ENCODE results near the gene IL17B. TPM values are rescaled to one million over a fixed set of nuclear protein-coding genes. Genes with fewer than 3 reads are reported as not detected.
A peak's percentile ranks its signal among the peaks of the same experiment; 100 is the strongest.

IL17B gene
- total RNA-seq, 1 experiment from 2014 or later: not detected

GRCh38 chr5:149360272-149360671, 18.8 kb downstream of the IL17B start:
- DNase-seq (ENCODE audit: low spot score): no peak

DNA sequence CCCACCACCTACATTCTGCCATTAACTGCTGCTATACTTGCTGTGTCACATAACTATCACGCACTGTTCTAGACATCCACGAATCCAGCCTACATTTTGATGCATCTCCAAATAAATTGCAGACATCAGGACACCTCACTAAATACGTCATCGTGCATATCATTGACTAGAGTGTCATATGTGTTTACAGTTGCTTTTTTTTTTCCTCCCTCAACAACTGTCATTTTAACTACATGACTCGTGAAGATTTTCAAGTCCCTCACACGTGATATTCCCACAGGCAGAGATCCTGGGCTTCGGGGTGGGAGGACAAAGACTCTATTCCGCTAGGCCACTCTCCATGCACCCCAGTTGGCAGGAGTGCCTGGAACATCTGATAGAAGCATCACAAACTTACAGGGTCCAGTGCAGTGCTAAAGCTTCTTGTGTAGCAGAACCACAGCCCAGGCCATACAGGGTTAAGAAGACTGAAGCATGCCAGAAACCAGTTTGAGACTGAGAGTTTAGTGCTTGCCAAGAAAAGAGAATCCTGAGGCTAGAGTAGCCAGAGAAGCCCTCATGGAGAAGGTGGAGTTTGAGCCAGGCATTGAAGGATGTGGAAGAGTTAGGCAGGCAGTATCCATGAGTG, 20.1 kb downstream of the IL17B start:
- no peak for DNase-seq (ENCODE audit: low spot score)

DNA sequence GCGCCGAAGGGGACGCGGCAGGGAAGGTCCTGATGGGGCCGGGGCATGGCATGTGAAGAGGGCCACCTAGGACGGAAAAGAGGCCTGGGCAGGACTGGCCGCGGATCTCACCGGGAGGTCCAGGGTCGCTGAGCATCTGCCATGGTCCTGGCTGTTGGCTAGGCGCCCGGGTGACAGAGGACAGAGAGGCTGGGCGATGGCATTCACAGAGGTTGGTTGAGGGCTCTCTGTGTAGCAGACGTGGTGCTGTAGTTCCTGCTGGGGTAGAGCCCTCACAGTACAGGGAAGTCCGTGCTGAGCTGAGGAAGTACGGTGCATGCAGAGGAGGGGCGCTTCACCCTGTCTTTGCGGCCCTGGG, 20.8 kb downstream of the IL17B start:
- no peak for DNase-seq (ENCODE audit: low spot score)

DNA sequence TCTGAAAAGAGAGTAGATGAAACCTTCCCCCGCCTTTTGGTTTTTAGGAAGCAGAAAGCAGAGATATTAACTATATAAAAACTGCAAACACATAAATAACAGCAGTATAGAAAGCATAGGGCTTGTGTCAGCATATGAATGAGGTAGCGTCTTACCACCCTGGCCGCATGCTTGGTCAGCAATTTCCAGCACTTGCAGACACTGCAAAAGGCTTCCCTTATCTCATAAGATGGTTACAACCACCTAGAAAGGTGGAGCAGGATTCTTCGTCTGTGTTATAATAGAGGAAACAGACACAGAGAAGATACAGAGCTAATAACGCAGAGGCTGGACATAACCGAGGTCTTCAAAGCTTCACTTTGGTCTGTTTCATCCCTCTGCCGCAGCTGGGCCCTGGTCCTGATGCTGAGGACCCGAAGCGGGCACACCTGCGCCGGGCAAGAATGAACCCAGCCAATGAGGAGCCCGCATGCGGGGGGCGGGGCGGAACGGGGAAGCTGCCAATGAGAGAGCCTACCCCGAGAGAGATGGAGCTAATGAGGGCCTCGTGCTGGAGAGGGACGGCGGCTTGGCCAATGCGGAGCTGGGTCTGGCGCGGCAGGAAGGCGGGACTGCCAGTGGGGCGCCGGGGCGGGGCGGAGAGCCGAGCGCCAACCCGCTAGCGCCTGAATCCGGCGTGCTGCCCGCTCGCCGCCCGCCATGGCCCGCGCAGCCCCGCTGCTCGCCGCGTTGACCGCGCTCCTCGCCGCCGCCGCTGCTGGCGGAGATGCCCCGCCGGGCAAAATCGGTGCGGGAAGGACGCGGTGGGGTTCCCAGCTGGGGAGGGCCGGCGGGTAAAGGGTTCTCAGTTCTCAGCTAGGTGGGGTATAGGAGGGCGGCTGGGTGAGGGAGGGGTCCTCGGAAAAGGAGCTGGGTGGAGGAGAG, 21.5 kb downstream of the IL17B start, which contains the start of gene PCYOX1L:
PCYOX1L (plus strand) TSS at position 677 of the 924 bp plus-strand sequence; CDS start at position 700, 23 bp downstream.
- DNase-seq (ENCODE audit: low spot score): peak; percentile 94

DNA sequence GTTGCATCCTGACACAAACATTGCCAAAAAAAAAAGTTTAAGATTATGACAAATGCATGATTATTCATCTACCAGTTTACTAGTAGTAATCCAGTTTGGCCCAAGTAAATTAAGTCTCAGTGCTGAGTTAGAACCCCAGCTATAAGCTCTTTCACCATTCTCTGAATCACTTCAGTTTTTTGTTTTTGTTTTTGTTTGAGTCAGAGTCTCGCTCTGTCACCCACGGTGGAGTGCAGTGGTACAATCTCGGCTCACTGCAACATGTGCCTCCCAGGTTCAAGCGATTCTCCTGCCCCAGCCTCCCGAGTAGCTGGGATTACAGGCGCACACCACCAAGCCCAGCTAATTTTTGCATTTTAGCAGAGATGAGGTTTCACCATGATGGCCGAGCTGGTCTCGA, 22.7 kb downstream of the IL17B start:
- no peak for DNase-seq (ENCODE audit: low spot score)

DNA sequence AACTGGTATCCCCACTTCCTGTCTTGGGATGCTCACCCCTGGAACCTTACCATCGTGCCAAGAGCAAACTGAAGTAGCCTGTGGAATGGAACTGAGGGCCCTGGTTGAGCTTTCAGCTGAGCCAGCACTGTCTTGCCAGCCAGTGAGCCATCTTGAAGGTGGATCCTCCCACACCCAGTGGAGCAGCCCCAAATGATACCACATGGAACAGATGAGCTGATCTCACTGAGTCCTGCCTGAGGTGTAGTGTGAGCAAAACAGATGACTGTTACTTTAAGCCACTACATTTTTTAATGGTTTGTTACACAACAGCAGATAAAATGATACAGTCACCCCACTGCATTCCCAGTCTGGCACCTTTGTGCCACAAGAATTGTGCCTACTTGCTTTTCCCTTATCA, 23.4 kb downstream of the IL17B start:
- no peak for DNase-seq (ENCODE audit: low spot score)

DNA sequence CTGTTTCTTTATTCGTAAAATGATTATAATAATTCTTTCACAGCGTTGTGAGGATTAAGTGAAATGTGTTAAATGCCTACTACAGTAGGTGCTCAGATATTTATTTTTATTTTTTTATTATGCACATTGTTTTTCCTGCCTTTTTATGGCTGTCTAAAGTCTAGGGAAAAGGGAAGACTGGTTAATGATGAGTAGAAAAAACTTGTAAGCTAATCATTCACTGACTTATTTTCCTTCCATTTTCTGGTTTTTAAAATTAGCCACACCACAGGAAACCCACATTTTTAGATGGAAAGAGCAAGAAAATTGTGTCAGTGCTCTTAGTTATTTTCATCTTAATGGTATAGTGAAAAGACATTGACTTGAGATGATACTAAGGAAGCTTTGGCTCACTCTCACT, 25.2 kb downstream of the IL17B start:
- DNase-seq (ENCODE audit: low spot score): no peak

DNA sequence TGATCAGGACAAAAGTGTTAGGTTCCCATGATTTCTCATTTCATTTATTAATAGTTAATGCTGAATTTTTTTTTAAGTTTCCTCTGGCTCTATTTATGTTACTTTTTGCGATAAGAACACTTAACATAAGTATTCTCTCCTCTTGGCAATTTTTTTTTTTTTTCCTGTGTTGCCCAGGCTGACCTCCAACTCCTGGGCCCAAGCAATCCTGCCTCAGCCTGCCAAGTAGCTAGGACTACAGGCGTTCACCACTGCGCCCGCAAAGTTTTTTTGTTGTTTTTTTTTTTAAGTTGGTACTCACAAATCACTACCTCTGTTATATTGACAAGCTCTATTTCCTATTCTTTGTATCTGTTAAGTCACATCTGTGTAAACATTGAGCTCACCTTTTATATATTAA, 26.9 kb downstream of the IL17B start:
- DNase-seq (ENCODE audit: low spot score): no peak

DNA sequence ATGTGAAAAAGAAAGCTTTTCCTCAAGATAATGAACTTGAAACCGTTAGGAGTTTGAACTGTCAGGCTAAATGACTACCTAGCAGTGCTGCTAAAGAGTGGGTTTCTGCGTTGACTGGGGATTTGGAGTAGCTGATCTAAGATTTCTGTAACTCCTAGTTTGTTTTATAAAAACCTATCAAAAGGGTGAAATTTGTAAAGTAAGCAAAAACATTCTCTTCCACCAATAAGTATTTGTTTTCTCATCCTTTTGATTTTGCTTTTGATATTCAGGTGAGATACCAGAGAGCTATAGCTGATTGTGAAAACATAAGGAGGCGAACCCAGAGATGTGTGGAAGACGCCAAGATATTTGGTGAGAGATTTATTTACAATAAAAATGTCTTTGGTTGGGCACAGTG, 29.7 kb downstream of the IL17B start:
- no peak for DNase-seq (ENCODE audit: low spot score)

DNA sequence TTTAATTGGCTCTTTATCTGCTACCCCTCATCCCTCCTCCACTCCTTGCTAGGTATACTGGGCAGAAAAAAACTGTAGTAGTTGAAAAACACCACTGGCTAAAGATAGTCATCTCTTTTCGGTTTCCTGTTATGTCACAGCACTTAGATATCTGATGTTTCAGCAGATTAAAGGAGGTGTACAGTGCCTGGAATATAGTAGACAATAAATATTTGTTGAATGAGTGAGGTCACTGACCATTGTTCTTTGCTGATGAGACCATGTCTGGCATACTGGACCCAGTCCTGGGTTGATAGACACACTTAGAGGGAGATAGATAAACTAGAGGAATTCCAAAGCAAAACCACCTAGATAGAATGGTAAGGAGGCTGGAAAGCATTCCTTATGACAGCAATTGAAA, 30.6 kb downstream of the IL17B start:
- no peak for DNase-seq (ENCODE audit: low spot score)

- peak; percentile 35 for DNase-seq (ENCODE audit: low spot score)
Observed at GRCh38 chr5:149345892-149346222, 33.2 kb downstream of the IL17B start.

GRCh38 chr5:149345147-149345891, 33.8 kb downstream of the IL17B start, which contains the start of gene GRPEL2:
GRPEL2 (plus strand) TSS chr5:149345499; CDS start chr5:149345540, 41 bp downstream.
- DNase-seq (ENCODE audit: low spot score): peak; percentile 97

- DNase-seq (ENCODE audit: low spot score): no peak
Observed at GRCh38 chr5:149344151-149344550, 34.9 kb downstream of the IL17B start.

DNA sequence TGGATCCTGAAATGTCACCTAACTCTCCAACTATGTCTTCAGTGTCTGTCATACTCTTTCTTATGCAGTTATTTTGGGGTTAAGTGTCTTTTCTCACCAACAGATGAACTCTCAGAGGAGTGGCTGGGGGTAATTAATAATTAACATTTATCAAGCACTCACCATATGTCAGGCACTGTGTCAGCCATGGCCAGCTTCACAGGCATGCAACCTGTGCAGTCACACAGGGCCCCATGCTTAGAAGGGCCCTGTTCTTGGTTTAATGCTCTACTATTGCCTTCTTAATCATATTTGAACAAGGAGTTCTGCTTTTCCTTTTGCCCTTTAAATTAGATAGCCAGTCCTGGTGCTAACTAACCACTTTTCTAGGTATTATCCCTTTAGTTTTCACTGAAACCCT, 37.2 kb downstream of the IL17B start:
- DNase-seq (ENCODE audit: low spot score): no peak

GRCh38 chr5:149340920-149341319, 38.2 kb downstream of the IL17B start:
- no peak for DNase-seq (ENCODE audit: low spot score)

DNA sequence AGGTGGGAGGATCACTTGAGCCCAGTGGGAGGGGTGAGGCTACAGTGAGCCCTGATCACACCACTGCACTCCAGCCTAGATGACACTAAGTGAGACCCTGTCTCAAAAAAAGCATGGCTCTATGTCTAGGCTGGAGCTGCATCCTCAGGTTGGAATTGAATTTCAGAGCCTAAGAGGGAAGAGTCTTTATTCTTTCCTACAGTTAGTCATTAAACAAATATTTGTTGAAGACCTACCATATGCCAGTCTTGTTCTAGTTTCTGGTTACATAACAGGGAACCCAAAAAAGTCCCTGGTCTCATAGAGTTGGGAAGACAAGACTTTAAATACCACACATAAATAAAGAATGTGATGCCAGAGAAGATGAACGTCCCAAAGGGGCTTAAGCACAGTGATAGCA, 40.7 kb downstream of the IL17B start:
- no peak for DNase-seq (ENCODE audit: low spot score)

DNA sequence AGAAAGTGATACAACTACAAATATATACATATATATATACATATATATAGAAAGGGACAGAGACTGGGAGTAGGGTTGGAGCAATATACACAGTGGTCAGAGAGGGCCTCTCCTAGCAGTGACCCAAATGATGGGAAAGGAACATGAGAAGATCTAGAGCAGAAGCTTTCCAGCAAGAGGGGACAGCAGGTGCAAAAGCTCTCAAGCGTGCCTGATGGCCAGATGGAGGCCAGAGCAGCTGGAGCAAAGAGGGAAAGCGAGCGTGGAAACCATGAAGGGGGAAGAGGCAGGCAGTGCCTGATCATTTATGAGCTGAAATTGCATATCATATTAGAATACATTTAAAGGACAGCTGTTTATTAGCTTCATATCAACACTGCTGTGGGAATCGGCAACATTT, 41.4 kb downstream of the IL17B start:
- no peak for DNase-seq (ENCODE audit: low spot score)

DNA sequence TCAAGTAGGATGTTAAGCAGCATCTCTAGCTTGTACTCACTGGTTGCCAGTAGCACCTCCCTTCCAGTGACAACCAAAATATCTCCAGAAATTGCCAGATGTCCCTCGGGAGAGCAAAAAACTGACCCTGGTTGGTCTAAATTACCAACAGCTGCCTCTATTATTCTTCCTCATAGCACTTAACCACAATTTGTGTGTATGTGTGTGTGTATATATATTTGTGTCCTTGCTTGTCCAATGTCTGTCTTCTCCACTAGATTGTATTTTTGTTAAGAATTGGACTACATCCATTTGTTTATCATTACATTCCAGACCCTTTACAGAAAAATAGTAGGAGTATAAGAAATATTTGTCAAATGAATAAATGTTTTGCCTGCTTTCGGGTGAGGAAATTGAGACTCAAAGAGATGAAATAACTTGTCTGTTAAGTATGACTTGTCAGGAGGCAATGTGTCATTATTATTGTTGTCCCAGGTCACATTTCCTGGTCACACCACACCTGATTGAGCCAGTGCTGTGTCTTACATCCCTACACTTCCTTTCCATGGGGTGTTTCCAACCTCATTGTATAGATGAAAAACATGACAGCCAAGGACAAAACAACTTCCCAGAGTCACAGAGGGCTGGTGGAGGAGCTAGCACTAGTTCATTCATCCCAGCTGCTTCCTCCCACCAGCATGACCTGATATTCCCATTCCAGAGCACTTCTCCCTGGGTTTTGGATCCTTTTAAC, 45.2 kb downstream of the IL17B start:
- no peak for DNase-seq (ENCODE audit: low spot score)

DNA sequence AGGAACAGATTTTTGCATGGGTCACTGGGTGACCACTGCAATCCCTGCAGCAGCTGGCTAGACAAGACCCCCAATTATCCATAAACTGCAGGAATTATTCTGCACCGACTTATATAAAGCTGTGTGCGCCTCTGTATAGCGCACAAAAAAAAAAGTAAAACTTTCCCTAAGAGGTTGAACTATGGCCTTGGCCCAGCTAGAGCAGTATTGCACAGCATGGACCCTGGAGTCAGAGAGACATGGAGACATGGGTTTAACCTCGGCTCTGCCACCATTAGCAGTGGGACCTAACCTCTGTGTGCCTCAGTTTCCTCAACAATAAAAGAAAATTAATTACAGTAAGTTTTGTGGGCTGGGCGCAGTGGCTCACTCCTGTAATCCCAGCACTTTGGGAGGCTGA, 50.9 kb downstream of the IL17B start:
- no peak for DNase-seq (ENCODE audit: low spot score)

- DNase-seq (ENCODE audit: low spot score): no peak
Observed at GRCh38 chr5:149326611-149327010, 52.5 kb downstream of the IL17B start.

DNA sequence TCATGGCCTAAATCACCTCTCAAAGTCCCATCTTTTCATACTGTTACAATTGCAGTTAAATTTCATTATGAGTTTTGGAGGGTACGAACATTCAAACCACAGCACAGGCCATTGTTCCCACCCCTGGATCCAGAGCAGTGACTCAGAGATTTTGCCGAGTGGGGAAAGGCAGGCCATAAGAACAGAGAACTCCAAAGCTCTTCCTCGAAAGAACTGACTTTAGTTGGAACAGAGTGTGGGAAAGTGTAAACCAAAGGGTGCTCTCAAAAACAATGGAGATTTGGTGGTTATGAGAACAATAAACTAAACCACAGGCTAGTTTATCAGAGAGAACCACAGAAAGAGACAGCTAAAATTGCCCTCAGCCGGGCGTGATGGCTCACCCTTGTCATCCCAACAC, 53.2 kb downstream of the IL17B start:
- no peak for DNase-seq (ENCODE audit: low spot score)
